Endothelial cell of umbilical vein (primary cell): ENCODE results near the gene ANAPC1. TPM values are rescaled to one million over a fixed set of nuclear protein-coding genes. Genes with fewer than 3 reads are reported as not detected.
"Not testable (repeated sequence)": the region's sequence is repeated elsewhere in the genome, so short reads cannot be mapped to it uniquely, and the experiment has no call there.

Experiments used
- BruUV-seq: library from RNA; stranded (reverse); fragments of 400-500 nt; replicated peaks from 2 replicates; lab custom pipeline; 2021; lab: Mats Ljungman, UMichigan
- CTCF ChIA-PET: fragments of 300-600, 350-600 bp; sonication (Branson Sonifier 250); formaldehyde crosslinking; loops from one replicate; lab custom pipeline; 2021; ENCODE audit warnings: antibody characterized with exemption, inconsistent platforms; lab: Charles Lee
- POLR2A ChIA-PET: fragments of 300-600, 350-600 bp; sonication (Branson Sonifier 250); formaldehyde crosslinking; loops from one replicate; lab custom pipeline; 2021; ENCODE audit warnings: antibody characterized with exemption, inconsistent platforms; lab: Charles Lee
- DNase-seq: peaks from one replicate; pipeline ENCODE4 v3.0.0-alpha.2; 2011; ENCODE audit warnings: low read depth, low spot score
- FAIRE-seq: peaks from 2 replicates; lab custom pipeline; 2011; peaks lifted over from hg19 to GRCh38; lab: Jason Lieb, UNC
- H2AFZ ChIP-seq: 2 replicates; pipeline ENCODE4 v1.6.0; 2012; ENCODE audit warnings: low read depth, low read length, control low read depth, inconsistent platforms
- H3K27ac ChIP-seq: 2 replicates; pipeline ENCODE4 v1.5.1; 2011; ENCODE audit warnings: low read depth, mild to moderate bottlenecking, control low read depth, low read length, moderate library complexity; ENCODE audit not compliant: insufficient read depth
- H3K27me3 ChIP-seq, 2 experiments: 2 replicates each; pipeline versions ENCODE4 v1.6.0 to v1.6.1; 2011; ENCODE audit warnings: low read length in 2 of 2, mixed read lengths in 1 of 2; ENCODE audit not compliant: control insufficient read depth in 2 of 2, insufficient read depth in 2 of 2
- H3K36me3 ChIP-seq, 2 experiments: 2 replicates in 1 of 2; 3 replicates in 1 of 2; pipeline ENCODE4 v1.5.1; 2011; ENCODE audit warnings: low read length in 2 of 2, mild to moderate bottlenecking in 1 of 2, moderate library complexity in 1 of 2; ENCODE audit not compliant: control insufficient read depth in 2 of 2, insufficient read depth in 2 of 2; ENCODE audit errors: extremely low read depth in 1 of 2
- H3K4me1 ChIP-seq: 3 replicates; pipeline ENCODE4 v1.5.1; 2011; ENCODE audit warnings: mild to moderate bottlenecking, low read length; ENCODE audit not compliant: control insufficient read depth, insufficient read depth; ENCODE audit errors: extremely low read depth
- H3K4me2 ChIP-seq: 2 replicates; pipeline ENCODE4 v1.6.1; 2011; ENCODE audit warnings: low read length, control low read depth, mixed read lengths; ENCODE audit not compliant: insufficient read depth
- H3K4me3 ChIP-seq, 3 experiments: fragments of 200-600 bp in 1 of 3; sonication (generic), shearing (Covaris generic) in 1 of 3; replicated peaks in 1 of 3; 2 replicates each; pipeline ENCODE4 v1.5.1; 2011 to 2016; ENCODE audit warnings: control low read depth in 3 of 3, low read length in 3 of 3, mild to moderate bottlenecking in 2 of 3, inconsistent platforms in 1 of 3, low read depth in 1 of 3, moderate library complexity in 1 of 3; ENCODE audit not compliant: insufficient read depth in 1 of 3
- H3K79me2 ChIP-seq: 2 replicates; pipeline ENCODE4 v1.6.0; 2012; ENCODE audit warnings: low read length, inconsistent platforms; ENCODE audit not compliant: control insufficient read depth, insufficient read depth
- H3K9ac ChIP-seq: replicated peaks from 2 replicates; pipeline ENCODE3; 2011; ENCODE audit warnings: low read length, control low read depth; ENCODE audit not compliant: insufficient read depth; ENCODE audit errors: extremely low read depth
- H3K9me1 ChIP-seq: replicated peaks from 3 replicates; pipeline ENCODE4 v1.6.0; 2011; ENCODE audit warnings: mild to moderate bottlenecking, low read length; ENCODE audit not compliant: control insufficient read depth, insufficient read depth; ENCODE audit errors: extremely low read depth
- H3K9me3 ChIP-seq: replicated peaks from 2 replicates; pipeline ENCODE4 v1.5.1; 2012; ENCODE audit warnings: low read length, inconsistent platforms; ENCODE audit not compliant: control insufficient read depth, insufficient read depth
- H4K20me1 ChIP-seq: replicated peaks from 2 replicates; pipeline ENCODE3; 2011; ENCODE audit warnings: mild to moderate bottlenecking, low read length; ENCODE audit not compliant: control insufficient read depth, insufficient read depth; ENCODE audit errors: extremely low read depth
- CTCF ChIP-seq, 2 donors: IDR thresholded peaks; 1 replicate in 1 of 2; 2 replicates in 1 of 2; pipeline ENCODE4 v1.5.1; 2011; ENCODE audit warnings: low read length in 2 of 2, mild to moderate bottlenecking in 2 of 2, moderate library complexity in 2 of 2, control low read depth in 1 of 2, inconsistent platforms in 1 of 2, low read depth in 1 of 2; ENCODE audit not compliant: insufficient read depth in 1 of 2; ENCODE audit errors: extremely low read depth in 1 of 2
- EZH2 ChIP-seq: IDR thresholded peaks from 2 replicates; pipeline ENCODE4 v1.6.1; 2012; ENCODE audit warnings: borderline replicate concordance, low read depth, mild to moderate bottlenecking, moderate library complexity, low read length, inconsistent platforms; ENCODE audit not compliant: severe bottlenecking
- FOS ChIP-seq: IDR thresholded peaks from 2 replicates; pipeline ENCODE4 v1.6.1; 2011; ENCODE audit warnings: mild to moderate bottlenecking, low read length, moderate library complexity, borderline replicate concordance; ENCODE audit not compliant: insufficient read depth
- GATA2 ChIP-seq: IDR thresholded peaks from 2 replicates; pipeline ENCODE4 v1.7.0; 2011; ENCODE audit warnings: low read depth, mild to moderate bottlenecking, moderate library complexity, mixed read lengths, low read length; ENCODE audit not compliant: insufficient read length, insufficient read depth
- JUN ChIP-seq: IDR thresholded peaks from 2 replicates; pipeline ENCODE4 v1.6.1; 2011; ENCODE audit warnings: borderline replicate concordance, low read depth; ENCODE audit not compliant: insufficient read length, insufficient read depth
- MAX ChIP-seq: IDR thresholded peaks from 2 replicates; pipeline ENCODE4 v1.6.1; 2011; ENCODE audit not compliant: insufficient read depth, insufficient read length
- MYC ChIP-seq: IDR thresholded peaks from one replicate; pipeline ENCODE4 v1.6.1; 2011; ENCODE audit warnings: mild to moderate bottlenecking, low read depth, low read length
- POLR2A ChIP-seq: IDR thresholded peaks from 2 replicates; pipeline ENCODE4 v1.6.1; 2012; ENCODE audit warnings: low read depth, mild to moderate bottlenecking, control low read depth, low read length
- POLR2AphosphoS5 ChIP-seq: IDR thresholded peaks from 2 replicates; pipeline ENCODE4 v1.6.1; 2012; ENCODE audit warnings: low read depth, mild to moderate bottlenecking, control low read depth, low read length, moderate library complexity; ENCODE audit not compliant: insufficient read depth
- dilution Hi-C: fragments of 300-500 bp; cut with MboI; formaldehyde crosslinking; loops from one replicate; pipeline ENCODE4 v1.15.0; 2019; ENCODE audit warnings: low sequenced_read_pairs; ENCODE audit not compliant: extremely low pct_ligation_motif_present
- intact Hi-C: fragments of 100-400 bp; cut with micrococcal nuclease; formaldehyde crosslinking; loops from one replicate; pipeline ENCODE4 v1.10.0; 2022
- polyA plus RNA-seq, 4 experiments: library from polyadenylated mRNA; depleted of rRNA in 3 of 4; stranded (reverse) in 3 of 4; unstranded in 1 of 4; fragments of >200 nt; gene quantifications; 2 replicates each; pipeline versions ENCODE4 v1.2.1 to v1.2.3, GENCODE V29; 2011 to 2012; ENCODE audit warnings: missing spikeins in 1 of 4
- total RNA-seq: library from RNA; stranded (reverse); gene quantifications from 2 replicates; pipeline ENCODE4 v1.2.3, GENCODE V29; 2021

ANAPC1 gene
- total and polyA plus RNA-seq, 2 donors (not counting 3 experiments of a cell fraction or from before 2014, with no cell fraction given) = 21.9 to 61.5 TPM

GRCh38 chr2:111912547-111912946, 28.6 kb upstream of the ANAPC1 start:
- Histone ChIP-seq H3K4me3 (no peak overlapping the region), H4K20me1 (no peaks in the 10 kb centered on the region), H3K79me2 (peaks cover 21% of the 10 kb centered on the region), H3K9me1 (no peaks in the 10 kb centered on the region), H2AFZ (no peak overlapping the region), H3K36me3 (peaks cover 0 to 5% of the 10 kb centered on the region in 2 experiments), H3K4me1 (no peaks in the 10 kb centered on the region), H3K27me3 (no peaks in the 10 kb centered on the region), H3K4me2 (no peak overlapping the region), H3K27ac (no peak overlapping the region), H3K9ac (no peak overlapping the region), H3K9me3 (no peaks in the 10 kb centered on the region)
- intact Hi-C loops (no loop called here), dilution Hi-C loops (no loop called here)
- BruUV-seq = no TSS peak
- TF ChIP-seq EZH2 (no peak), FOS (no peak), CTCF (IDR thresholded peaks at IDR 0.05; ENCODE audit: extremely low read depth in 1 of 2, insufficient read depth in 1 of 2, low read depth in 1 of 2, low read length in 2 of 2) (no peak), JUN (no peak), POLR2A (no peak), GATA2 (no peak), MAX (no peak), MYC (no peak), POLR2AphosphoS5 (no peak)
- CTCF ChIA-PET = no interaction called here
- DNase-seq (no peak), FAIRE-seq (no peak)
- POLR2A ChIA-PET = no interaction called here

- H3K27me3 ChIP-seq, H3K27ac ChIP-seq, POLR2A ChIA-PET, H3K4me3 ChIP-seq, H3K9me1 ChIP-seq, FAIRE-seq, H3K9ac ChIP-seq, H2AFZ ChIP-seq, BruUV-seq, H3K4me2 ChIP-seq, intact Hi-C loops, H3K9me3 ChIP-seq, DNase-seq, dilution Hi-C loops, H3K36me3 ChIP-seq, H4K20me1 ChIP-seq, H3K4me1 ChIP-seq: not testable (repeated sequence)
- peaks cover 27% of the 10 kb centered on the region for H3K79me2 ChIP-seq
- CTCF ChIA-PET = interaction anchor here (0.7 to 2.0 kb wide), 3 partner anchors 8 to 13 kb away, joined by 3 to 9 read pairs (median 3); partner anchors contain the start of gene MERTK
Measured at GRCh38 chr2:111911295-111911977, 27.4 kb upstream of the ANAPC1 start.
